Activated T-helper 1 cell treated with anti-CD3 and anti-CD28 coated beads, Interleukin-12 subunit alpha, Interleukin-12 subunit beta, Interleukin-2, Interleukin-4 antibody, amounts not matched to agents 30 ng/mL and 10 ng/mL and 1 ng/mL, durations not matched to agents 14 hours and 24 hours and 36 hours (primary cell): ENCODE measurements around the gene PERM1. TPM values are rescaled to one million over a fixed set of nuclear protein-coding genes. Genes with fewer than 3 reads are reported as not detected.
"Not testable (repeated sequence)": the region's sequence is repeated elsewhere in the genome, so short reads cannot be mapped to it uniquely, and the experiment has no call there.

Experiments used
- DNase-seq: peaks from one replicate; pipeline ENCODE4 v3.0.0; 2021; ENCODE audit warnings: low spot score
- H3K27ac Mint-ChIP-seq: one replicate; pipeline ENCODE4 v1.8.0; 2021; ENCODE audit warnings: mild to moderate bottlenecking, mixed read lengths
- H3K27me3 Mint-ChIP-seq: one replicate; pipeline ENCODE4 v1.8.0; 2022; ENCODE audit warnings: mild to moderate bottlenecking, moderate library complexity, mixed read lengths; ENCODE audit not compliant: insufficient read depth
- H3K36me3 Mint-ChIP-seq: one replicate; pipeline ENCODE4 v1.8.0; 2021; ENCODE audit warnings: low read depth, mixed read lengths
- H3K4me1 Mint-ChIP-seq: one replicate; pipeline ENCODE4 v1.8.0; 2021; ENCODE audit warnings: low read depth, mixed read lengths
- H3K4me3 Mint-ChIP-seq: one replicate; pipeline ENCODE4 v1.8.0; 2021; ENCODE audit warnings: mild to moderate bottlenecking, moderate library complexity, mixed read lengths
- H3K9me3 Mint-ChIP-seq: one replicate; pipeline ENCODE4 v1.8.0; 2021; ENCODE audit warnings: mixed read lengths
- intact Hi-C: fragments of 100-400 bp; cut with micrococcal nuclease; formaldehyde crosslinking; loops from one replicate; pipeline ENCODE4 v1.15.1; 2024
- total RNA-seq: library from RNA; stranded (reverse); gene quantifications from 2 replicates; pipeline ENCODE4 v1.2.3, GENCODE V29; 2022

Gene PERM1
- total RNA-seq, 1 donor from 2014 or later, result not detected

- no peaks in the 10 kb centered on the region for H3K9me3 Mint-ChIP-seq
- DNase-seq, result no peak
- intact Hi-C loops, result loop anchor here (5.0 kb wide), 2 partner anchors 54 to 351 kb away; partner anchors contain the start of genes ACAP3 and PUSL1
Measured at GRCh38 chr1:956636-957035, 25.3 kb downstream of the PERM1 start.

GRCh38 chr1:955474-955873, 26.4 kb downstream of the PERM1 start:
- DNase-seq, result no peak
- no peaks in the 10 kb centered on the region for H3K9me3 Mint-ChIP-seq
- no peak overlapping the region for H3K27ac Mint-ChIP-seq
- H3K4me1 Mint-ChIP-seq, result peaks cover 7% of the 10 kb centered on the region
- peaks cover 2% of the 10 kb centered on the region for H3K27me3 Mint-ChIP-seq
- H3K36me3 Mint-ChIP-seq, result peaks cover 32% of the 10 kb centered on the region
- intact Hi-C loops, result loop anchor here (5.0 kb wide), 2 partner anchors 53 to 352 kb away; partner anchors contain the start of genes ACAP3 and PUSL1
- no peak overlapping the region for H3K4me3 Mint-ChIP-seq

More at GRCh38 chr1:956636-957035, 25.3 kb downstream of the PERM1 start:
- Mint-ChIP-seq H3K27me3 (peaks cover 2% of the 10 kb centered on the region), H3K4me1 (peaks cover 7% of the 10 kb centered on the region), H3K36me3 (peaks cover 24% of the 10 kb centered on the region), H3K4me3 (no peak overlapping the region), H3K27ac (no peak overlapping the region)

- peaks cover 7% of the 10 kb centered on the region for H3K4me1 Mint-ChIP-seq
- no peaks in the 10 kb centered on the region for H3K27me3 Mint-ChIP-seq
- peaks cover 36% of the 10 kb centered on the region for H3K36me3 Mint-ChIP-seq
- intact Hi-C loops, result loop anchor here (5.0 kb wide), 2 partner anchors 53 to 352 kb away; partner anchors contain the start of genes ACAP3 and PUSL1
- no peaks in the 10 kb centered on the region for H3K9me3 Mint-ChIP-seq
- no peak overlapping the region for H3K4me3 Mint-ChIP-seq
- no peak overlapping the region for H3K27ac Mint-ChIP-seq
- no peak for DNase-seq
Measured at GRCh38 chr1:954927-955326, 27.0 kb downstream of the PERM1 start.

- Mint-ChIP-seq H3K27me3 (no peaks in the 10 kb centered on the region), H3K4me3 (no peak overlapping the region), H3K9me3 (no peaks in the 10 kb centered on the region), H3K36me3 (peaks cover 41% of the 10 kb centered on the region), H3K27ac (no peak overlapping the region), H3K4me1 (peaks cover 7% of the 10 kb centered on the region)
- DNase-seq, result no peak
- intact Hi-C loops, result no loop called here
Measured at GRCh38 chr1:953524-954320, 28.2 kb downstream of the PERM1 start.

GRCh38 chr1:952603-953002, 29.3 kb downstream of the PERM1 start:
- intact Hi-C loops, result no loop called here
- Mint-ChIP-seq H3K36me3 (peaks cover 41% of the 10 kb centered on the region), H3K9me3 (no peaks in the 10 kb centered on the region), H3K27me3 (no peaks in the 10 kb centered on the region), H3K4me3 (no peak overlapping the region), H3K27ac (no peak overlapping the region), H3K4me1 (peaks cover 4% of the 10 kb centered on the region)
- no peak for DNase-seq

GRCh38 chr1:952201-952600, 29.7 kb downstream of the PERM1 start:
- Mint-ChIP-seq H3K4me1 (no peaks in the 10 kb centered on the region), H3K27ac (no peak overlapping the region), H3K9me3 (no peaks in the 10 kb centered on the region), H3K27me3 (no peaks in the 10 kb centered on the region), H3K4me3 (no peak overlapping the region), H3K36me3 (peaks cover 41% of the 10 kb centered on the region)
- DNase-seq, result no peak
- intact Hi-C loops, result no loop called here

- Mint-ChIP-seq H3K36me3 (peaks cover 37% of the 10 kb centered on the region), H3K4me1 (no peaks in the 10 kb centered on the region), H3K9me3 (no peaks in the 10 kb centered on the region), H3K4me3 (no peak overlapping the region), H3K27ac (no peak overlapping the region), H3K27me3 (no peaks in the 10 kb centered on the region)
- DNase-seq, result no peak
- intact Hi-C loops, result no loop called here
Measured at GRCh38 chr1:951364-951763, 30.5 kb downstream of the PERM1 start.

- no peaks in the 10 kb centered on the region for H3K4me1 Mint-ChIP-seq
- peaks cover 39% of the 10 kb centered on the region for H3K36me3 Mint-ChIP-seq
- H3K9me3 Mint-ChIP-seq, result no peaks in the 10 kb centered on the region
- intact Hi-C loops, result no loop called here
- H3K27me3 Mint-ChIP-seq, result no peaks in the 10 kb centered on the region
- no peak overlapping the region for H3K27ac Mint-ChIP-seq
- no peak for DNase-seq
- H3K4me3 Mint-ChIP-seq, result no peak overlapping the region
Measured at GRCh38 chr1:950881-951280, 31.0 kb downstream of the PERM1 start.

- no peak for DNase-seq
- H3K9me3 Mint-ChIP-seq, result no peaks in the 10 kb centered on the region
- H3K4me3 Mint-ChIP-seq, result no peak overlapping the region
- H3K4me1 Mint-ChIP-seq, result no peaks in the 10 kb centered on the region
- no peak overlapping the region for H3K27ac Mint-ChIP-seq
- intact Hi-C loops, result no loop called here
- H3K27me3 Mint-ChIP-seq, result no peaks in the 10 kb centered on the region
- peaks cover 42% of the 10 kb centered on the region for H3K36me3 Mint-ChIP-seq
Measured at GRCh38 chr1:950268-950667, 31.6 kb downstream of the PERM1 start.

GRCh38 chr1:947958-948357, 33.9 kb downstream of the PERM1 start:
- peaks cover 4% of the 10 kb centered on the region for H3K27me3 Mint-ChIP-seq
- H3K36me3 Mint-ChIP-seq, result peaks cover 31% of the 10 kb centered on the region
- no peak overlapping the region for H3K4me3 Mint-ChIP-seq
- H3K4me1 Mint-ChIP-seq, result no peaks in the 10 kb centered on the region
- H3K9me3 Mint-ChIP-seq, result no peaks in the 10 kb centered on the region
- no peak for DNase-seq
- intact Hi-C loops, result no loop called here
- H3K27ac Mint-ChIP-seq, result no peak overlapping the region

GRCh38 chr1:946811-947210, 35.1 kb downstream of the PERM1 start:
- intact Hi-C loops, H3K4me1 Mint-ChIP-seq: not testable (repeated sequence)

GRCh38 chr1:945688-946556, 36.0 kb downstream of the PERM1 start:
- H3K27me3 Mint-ChIP-seq, result peaks cover 9% of the 10 kb centered on the region
- H3K27ac Mint-ChIP-seq, result no peak overlapping the region
- H3K9me3 Mint-ChIP-seq, result no peaks in the 10 kb centered on the region
- DNase-seq, result no peak
- intact Hi-C loops, result no loop called here
- no peak overlapping the region for H3K4me3 Mint-ChIP-seq
- H3K36me3 Mint-ChIP-seq, result peaks cover 25% of the 10 kb centered on the region
- H3K4me1 Mint-ChIP-seq, result peaks cover 4% of the 10 kb centered on the region

More at GRCh38 chr1:946811-947210, 35.1 kb downstream of the PERM1 start:
- H3K4me3 Mint-ChIP-seq, H3K9me3 Mint-ChIP-seq, H3K27ac Mint-ChIP-seq, DNase-seq, H3K27me3 Mint-ChIP-seq: not testable (repeated sequence)
- H3K36me3 Mint-ChIP-seq, result peaks cover 30% of the 10 kb centered on the region
